Psoas muscle (tissue), 8 donors: ENCODE measurements around the gene SFTA2. TPM values are rescaled to one million over a fixed set of nuclear protein-coding genes. Genes with fewer than 3 reads are reported as not detected.
"Not testable (repeated sequence)": the region's sequence is repeated elsewhere in the genome, so short reads cannot be mapped to it uniquely, and the experiment has no call there.

Experiments used
- ATAC-seq, 4 donors: fragments of 200-7000 bp; cut with Tn5 transposase; one replicate each; pipeline ENCODE4 v1.9.1; 2020; ENCODE audit warnings: moderate library complexity in 3 of 4, mild to moderate bottlenecking in 2 of 4
- DNase-seq, 2 donors: peaks; one replicate each; pipeline ENCODE4 v3.0.0-alpha.2; 2020
- H3K27ac ChIP-seq: fragments of 200-600 bp; one replicate; pipeline ENCODE4 v1.8.0; 2022
- H3K27me3 ChIP-seq, 3 donors: fragments of 200-600 bp in 1 of 3; one replicate each; pipeline versions ENCODE4 v1.6.1 to v1.8.0; 2013 to 2022; ENCODE audit warnings: low read length in 2 of 3, mild to moderate bottlenecking in 2 of 3, moderate library complexity in 1 of 3; ENCODE audit not compliant: insufficient read depth in 3 of 3
- H3K36me3 ChIP-seq, 2 donors: fragments of 200-600 bp in 1 of 2; one replicate each; pipeline versions ENCODE4 v1.6.1 to v1.8.0; 2013 to 2022; ENCODE audit warnings: low read depth in 1 of 2, mild to moderate bottlenecking in 1 of 2, moderate library complexity in 1 of 2; ENCODE audit not compliant: insufficient read depth in 1 of 2
- H3K4me1 ChIP-seq: fragments of 200-600 bp; one replicate; pipeline ENCODE4 v1.8.0; 2022
- H3K4me3 ChIP-seq: fragments of 200-600 bp; one replicate; pipeline ENCODE4 v1.8.0; 2022; ENCODE audit warnings: mild to moderate bottlenecking
- H3K9me3 ChIP-seq: fragments of 200-600 bp; one replicate; pipeline ENCODE4 v1.8.0; 2022
- CTCF ChIP-seq: fragments of 200-600 bp; IDR thresholded peaks from one replicate; pipeline ENCODE4 v1.8.0; 2022; ENCODE audit warnings: antibody characterized with exemption
- WGBS, 3 donors: extraction: QIAGEN DNeasy Blood & Tissue Kit; methylation state at CpG; one replicate each; pipeline versions ENCODE4 v1.1.6 to v1.1.7; 2013; 5-methylcytosine and 5-hydroxymethylcytosine counted together
- intact Hi-C, 2 donors: fragments of 100-400 bp; cut with DNase I; formaldehyde crosslinking; loops; one replicate each; pipeline versions ENCODE4 v1.11.0 to v1.14.2; 2022
- polyA plus RNA-seq, 3 donors: library from polyadenylated mRNA; stranded (reverse); fragments of 200-250 nt; gene quantifications; one replicate each; pipeline ENCODE4 v1.2.3, GENCODE V29; 2013
- total RNA-seq, 4 donors: library from RNA; stranded (reverse); fragmentation: NEBNext Ultra II Directional in 2 of 4; extraction: Animal tissue kit (Norgen Biotek cat#: 25700) in 2 of 4; gene quantifications; one replicate each; pipeline versions ENCODE4 v1.2.1 to v1.2.4, GENCODE V29; 2021 to 2023
- donor health status: healthy with polysubstance abuse.
- donor health status: DM: no; HTN: no; CAD: no; lungs with moderate emphysema.
- donor health status: Bipolar disorder and iron deficiency.
- donor health status: healthy.
- donor health status: DM: yes; HTN: yes; CAD: no.
- donor health status: DM: no; HTN: no; CAD: no.
- donor health status: DM: no; HTN: no; CAD: no.
- donor health status: DM: yes; HTN: yes; CAD: no.

Gene SFTA2
- total and polyA plus RNA-seq, 7 donors, result 0.13 to 0.14 TPM; not detected in 5

- peak in 1 of 2 donors; percentile 86 for DNase-seq
- TF ChIP-seq CTCF, result no peak
- Histone ChIP-seq H3K9me3 (peaks cover 10% of the 10 kb centered on the region), H3K27ac (peak overlapping the region; percentile 0), H3K4me3 (no peak overlapping the region), H3K27me3 (no peaks in the 10 kb centered on the region), H3K36me3 (peaks cover 0 to 48% of the 10 kb centered on the region in 2 donors), H3K4me1 (peaks cover 7% of the 10 kb centered on the region)
- ATAC-seq, result peak; percentile 84 to 98 (median 94)
- 39 to 67% (median 54%) methylated on average over 4 of the region's 4 CpGs for WGBS, 3 donors
- intact Hi-C loops, result no loop called here
Observed at GRCh38 chr6:30926644-30927043, 5.3 kb downstream of the SFTA2 start.

- not testable (repeated sequence) for H3K9me3 ChIP-seq, H3K4me3 ChIP-seq, H3K27me3 ChIP-seq, H3K27ac ChIP-seq, DNase-seq, ATAC-seq, H3K4me1 ChIP-seq
- intact Hi-C loops, result loop anchor here in 1 of 2 donors (5.0 kb wide), 1 partner anchor 138 kb away; no protein-coding TSS in a partner anchor
- WGBS, 3 donors, result 85 to 93% (median 89%) methylated on average over 8 to 9 of the region's 9 CpGs
- peaks cover 0 to 73% of the 10 kb centered on the region in 2 donors for H3K36me3 ChIP-seq
Observed at GRCh38 chr6:30924040-30924627, 7.8 kb downstream of the SFTA2 start.

- Histone ChIP-seq H3K27me3 (no peaks in the 10 kb centered on the region), H3K9me3 (no peaks in the 10 kb centered on the region), H3K27ac (no peak overlapping the region), H3K4me3 (no peak overlapping the region), H3K36me3 (peaks cover 0 to 90% of the 10 kb centered on the region in 2 donors), H3K4me1 (peaks cover 7% of the 10 kb centered on the region)
- ATAC-seq (no peak), DNase-seq (no peak)
- no peak for TF ChIP-seq CTCF
- intact Hi-C loops, result loop anchor here in 1 of 2 donors (5.0 kb wide), 1 partner anchor 140 kb away; no protein-coding TSS in a partner anchor
- 84 to 92% (median 91%) methylated on average over 7 of the region's 7 CpGs for WGBS, 3 donors
Observed at GRCh38 chr6:30922447-30922852, 9.5 kb downstream of the SFTA2 start.

GRCh38 chr6:30918670-30919069 lies 13.3 kb downstream of the SFTA2 start:
- Histone ChIP-seq H3K36me3 (peaks cover 0 to 76% of the 10 kb centered on the region in 2 donors), H3K27ac (no peak overlapping the region), H3K4me3 (no peak overlapping the region), H3K4me1 (peaks cover 17% of the 10 kb centered on the region), H3K9me3 (no peaks in the 10 kb centered on the region), H3K27me3 (no peaks in the 10 kb centered on the region)
- ATAC-seq, result no peak
- no peak for TF ChIP-seq CTCF
- WGBS, 3 donors, result 89 to 92% (median 90%) methylated on average over 8 of the region's 8 CpGs
- DNase-seq, result no peak
- intact Hi-C loops, result loop anchor here (1.0 to 10.0 kb wide), 3 partner anchors 37 to 126 kb away; no protein-coding TSS in a partner anchor

- no peak overlapping the region for H3K27ac ChIP-seq
- intact Hi-C loops, result loop anchor here (5.0 to 10.0 kb wide), 2 partner anchors 125 to 127 kb away; no protein-coding TSS in a partner anchor
- no peak for TF ChIP-seq CTCF
- H3K4me1 ChIP-seq, result peaks cover 22% of the 10 kb centered on the region
- H3K4me3 ChIP-seq, result no peak overlapping the region
- H3K36me3 ChIP-seq, result peaks cover 0 to 67% of the 10 kb centered on the region in 2 donors
- 76 to 92% (median 92%) methylated on average over 8 of the region's 8 CpGs for WGBS, 3 donors
- ATAC-seq (no peak), DNase-seq (no peak)
- no peaks in the 10 kb centered on the region for H3K9me3 ChIP-seq
- no peaks in the 10 kb centered on the region for H3K27me3 ChIP-seq
Observed at GRCh38 chr6:30917487-30917886, 14.5 kb downstream of the SFTA2 start.
